Suppressor macrophage treated with lipopolysaccharide for 4 hours (primary cell): ENCODE data around the gene HDDC3.
"Not testable (repeated sequence)": the region's sequence is repeated elsewhere in the genome, so short reads cannot be mapped to it uniquely, and the experiment has no call there.

Experiments
- DNase-seq: peaks from one replicate; pipeline ENCODE4 v3.0.0-alpha.2; 2020

Gene HDDC3

DNA sequence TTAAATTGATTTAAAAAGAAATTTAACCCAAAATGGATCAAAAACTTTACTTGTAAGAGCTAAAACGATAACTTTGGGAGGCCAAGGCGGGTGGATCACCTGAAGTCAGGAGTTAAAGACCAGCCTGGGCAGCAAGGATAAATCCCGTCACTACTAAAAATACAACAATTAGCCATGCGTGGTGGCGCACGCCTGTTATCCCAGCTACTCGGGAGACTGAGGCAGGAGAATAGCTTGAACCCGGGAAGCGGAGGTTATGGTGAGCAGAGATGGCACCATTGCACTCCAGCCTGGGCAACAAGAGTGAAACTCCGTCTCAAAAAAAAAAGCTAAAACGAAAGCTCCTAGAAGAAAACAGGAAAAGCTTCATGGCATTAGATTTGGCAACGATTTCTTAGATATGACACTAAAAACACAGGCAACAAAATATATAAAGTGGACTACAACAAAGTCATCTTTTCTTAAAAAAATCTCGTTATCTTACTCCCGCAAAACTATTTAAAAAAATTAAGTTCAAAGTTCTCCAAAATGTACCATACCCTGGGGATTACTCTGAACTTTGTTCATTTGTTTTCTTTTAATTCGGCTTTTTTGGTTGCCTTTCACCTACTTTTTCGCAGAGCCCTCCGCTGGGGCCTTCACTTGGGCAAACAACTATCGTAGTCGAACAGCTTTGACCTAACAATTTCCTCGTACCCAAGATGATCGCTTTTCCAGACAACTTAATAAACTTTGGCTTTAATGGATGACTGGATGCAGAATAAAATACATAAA lies 2.9 kb downstream of the HDDC3 start:
- peak; percentile 63 for DNase-seq

GRCh38 chr15:90928106-90928505 lies 4.2 kb downstream of the HDDC3 start:
- peak; percentile 61 for DNase-seq

GRCh38 chr15:90926766-90927165 lies 5.6 kb downstream of the HDDC3 start:
- not testable (repeated sequence) for DNase-seq

DNA sequence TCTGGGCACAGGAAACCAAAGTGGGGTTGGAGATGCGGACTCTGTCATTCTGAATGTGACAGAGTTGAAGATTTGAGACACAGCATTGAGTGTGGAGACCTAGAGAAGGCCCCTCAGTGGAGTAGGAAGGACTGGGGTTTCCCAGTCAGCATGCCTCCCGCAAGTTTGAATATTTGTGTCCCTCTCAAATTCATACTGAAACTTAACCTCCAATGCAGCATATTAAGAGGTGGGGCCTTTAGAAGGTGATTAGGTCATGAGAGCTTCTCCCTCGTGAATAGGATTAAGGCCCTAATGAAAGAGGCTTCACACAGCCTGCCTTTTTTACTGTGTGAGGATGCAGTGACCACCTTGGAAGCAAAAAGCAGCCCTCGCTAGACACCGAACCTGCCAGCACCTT lies 8.0 kb downstream of the HDDC3 start:
- DNase-seq, result no peak

DNA sequence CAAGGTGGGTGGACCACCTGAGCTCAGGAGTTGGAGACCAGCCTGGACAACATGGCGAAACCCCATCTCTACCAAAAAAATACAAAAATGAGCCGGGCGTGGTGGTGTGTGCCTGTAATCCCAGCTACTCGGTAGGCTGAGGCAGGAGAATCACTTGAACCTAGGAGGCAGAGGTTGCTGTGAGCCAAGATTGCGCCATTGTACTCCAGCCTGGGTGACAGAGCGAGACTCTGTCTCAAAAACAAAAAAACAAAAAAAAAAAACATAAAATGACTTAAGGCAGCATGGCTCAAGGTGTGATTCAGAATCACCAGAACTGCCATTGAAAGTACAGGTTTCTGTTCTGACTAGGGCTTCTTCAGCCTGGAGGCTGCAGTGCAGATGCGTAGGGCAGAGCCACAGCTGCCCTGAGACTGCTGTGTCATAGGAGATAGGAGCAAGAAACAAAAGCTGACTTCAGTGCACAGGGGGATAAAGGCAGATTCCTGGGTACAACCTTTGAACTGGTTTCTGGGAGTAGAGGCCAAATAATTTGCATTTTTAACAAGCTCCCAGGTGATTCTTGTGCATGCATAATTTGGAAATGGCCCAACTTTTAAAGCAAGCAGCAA lies 9.5 kb downstream of the HDDC3 start:
- DNase-seq, result not testable (repeated sequence)

DNA sequence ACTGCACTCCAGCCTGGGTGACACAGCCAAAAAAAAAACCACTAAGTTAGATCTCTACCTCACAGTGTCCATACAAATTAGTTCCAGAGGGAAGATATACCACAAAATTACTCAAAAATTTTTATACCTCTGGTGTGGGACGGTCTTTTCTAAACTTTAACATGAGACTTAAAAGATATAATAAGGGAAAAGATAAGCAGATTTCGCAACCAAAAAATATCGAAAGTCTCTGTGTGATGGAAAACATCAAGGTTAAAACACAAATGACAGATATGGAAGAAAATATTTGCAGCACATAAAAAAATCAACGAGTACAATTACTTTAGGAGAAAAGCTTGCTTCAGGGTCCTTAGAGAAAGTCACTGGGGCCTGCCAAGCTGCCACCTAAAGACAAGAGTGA lies 10.5 kb downstream of the HDDC3 start:
- no peak for DNase-seq

DNA sequence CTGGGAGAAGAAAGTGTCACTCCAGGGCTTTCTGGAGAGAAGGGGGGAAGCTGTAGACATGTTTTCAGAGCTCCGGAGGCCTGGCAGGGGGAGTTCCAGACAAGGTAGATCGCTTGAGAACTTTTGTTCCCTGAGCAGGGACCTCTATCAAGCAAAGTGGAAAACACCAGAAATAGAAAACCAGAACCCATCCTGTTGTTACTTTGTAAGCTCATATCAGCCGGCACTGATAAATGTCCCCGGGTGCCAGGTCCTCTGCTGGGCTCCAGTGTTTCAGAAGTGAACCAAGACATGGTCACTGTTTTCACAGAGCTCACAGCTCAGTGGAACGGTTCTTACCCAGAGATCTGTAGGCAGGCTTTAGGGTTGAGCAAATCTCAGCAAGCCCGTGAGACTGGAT lies 13.5 kb downstream of the HDDC3 start:
- no peak for DNase-seq

- no peak for DNase-seq
Measured at GRCh38 chr15:90918034-90918788, 14.1 kb downstream of the HDDC3 start.

- no peak for DNase-seq
Measured at GRCh38 chr15:90917569-90917968, 14.8 kb downstream of the HDDC3 start.

DNA sequence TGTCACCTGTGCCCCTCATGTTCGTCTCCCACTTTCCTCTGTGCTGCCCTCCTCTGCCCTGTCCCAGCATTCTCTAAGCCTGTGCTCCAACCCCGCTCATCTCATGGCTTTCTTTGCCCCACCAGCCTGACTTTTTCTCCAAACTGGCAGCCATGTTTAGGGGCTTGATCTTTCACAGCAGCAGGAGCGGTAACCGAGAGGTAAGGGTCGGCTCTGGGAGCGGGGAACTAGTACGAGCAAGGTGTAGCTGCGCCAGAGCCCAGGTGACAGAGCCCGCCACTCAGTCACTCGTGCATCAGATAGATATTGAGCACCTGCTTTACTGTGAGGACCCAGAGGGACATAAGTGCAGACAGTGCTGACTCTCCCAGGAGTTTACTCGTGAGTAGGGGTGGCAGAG lies 15.9 kb downstream of the HDDC3 start:
- DNase-seq, result no peak

DNA sequence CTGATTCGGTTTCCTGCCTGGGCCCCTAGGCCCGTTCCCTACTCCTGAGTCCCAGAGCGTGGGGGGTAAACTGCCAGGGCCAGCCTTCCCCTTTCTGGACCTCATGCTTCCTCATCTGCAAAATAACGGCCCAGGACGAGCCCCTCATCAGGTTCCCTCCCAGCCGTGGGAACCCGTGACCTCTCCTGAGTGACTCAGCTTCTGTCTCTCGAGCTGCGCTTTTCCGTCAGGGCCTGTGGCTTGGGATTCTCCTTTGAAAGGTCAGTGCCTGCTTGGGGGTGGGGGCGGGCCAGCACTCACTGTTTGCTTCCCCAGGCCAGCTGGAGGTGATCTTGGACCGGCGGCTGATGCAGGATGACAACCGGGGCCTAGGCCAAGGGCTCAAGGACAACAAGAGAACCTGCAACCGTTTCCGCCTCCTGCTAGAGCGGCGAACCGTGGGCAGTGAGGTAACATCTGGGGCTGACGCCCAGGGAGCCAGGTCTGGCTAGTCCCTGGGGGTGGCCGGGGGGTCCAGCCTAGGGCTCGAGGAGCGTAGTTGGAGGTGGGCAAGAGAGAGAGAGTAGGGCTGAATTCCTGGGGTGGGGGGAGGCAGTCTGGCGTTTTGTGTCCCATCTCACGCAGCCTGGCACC lies 16.4 kb downstream of the HDDC3 start:
- DNase-seq, result peak; percentile 97

DNA sequence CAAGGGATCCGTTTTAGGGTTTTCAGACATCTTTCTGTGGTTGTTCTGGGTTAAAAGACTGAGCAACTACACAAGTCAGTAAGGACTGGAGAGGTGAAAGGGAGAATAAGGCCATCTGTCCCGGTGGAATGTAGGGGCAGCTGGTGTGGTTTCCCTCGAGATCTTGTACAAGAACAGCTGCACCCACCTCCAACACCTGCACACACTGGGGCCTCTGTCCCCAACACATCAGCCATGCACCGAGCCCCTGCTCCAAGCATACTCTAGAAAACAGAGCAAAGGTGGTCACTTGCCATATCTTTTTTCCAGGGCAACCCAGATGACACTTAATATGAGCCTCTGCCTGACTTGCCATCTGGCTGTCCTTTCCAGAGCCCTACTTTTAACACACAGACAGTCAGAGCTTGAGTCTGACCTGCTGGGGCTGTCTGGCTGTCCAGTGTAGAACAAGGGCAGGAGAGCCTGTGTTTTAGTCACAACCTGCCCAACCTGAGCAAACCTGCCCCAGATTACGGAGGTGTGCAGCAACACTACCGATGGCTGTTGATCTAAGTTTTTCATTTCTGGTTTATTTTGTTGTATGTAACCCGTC lies 17.0 kb downstream of the HDDC3 start:
- no peak for DNase-seq

GRCh38 chr15:90914305-90915080 lies 17.9 kb downstream of the HDDC3 start:
- DNase-seq, result peak; percentile 77

- DNase-seq, result no peak
Measured at GRCh38 chr15:90913398-90913944, 18.9 kb downstream of the HDDC3 start.

GRCh38 chr15:90912770-90913075 lies 19.6 kb downstream of the HDDC3 start:
- DNase-seq, result no peak

GRCh38 chr15:90911906-90912769 lies 20.2 kb downstream of the HDDC3 start:
- no peak for DNase-seq

DNA sequence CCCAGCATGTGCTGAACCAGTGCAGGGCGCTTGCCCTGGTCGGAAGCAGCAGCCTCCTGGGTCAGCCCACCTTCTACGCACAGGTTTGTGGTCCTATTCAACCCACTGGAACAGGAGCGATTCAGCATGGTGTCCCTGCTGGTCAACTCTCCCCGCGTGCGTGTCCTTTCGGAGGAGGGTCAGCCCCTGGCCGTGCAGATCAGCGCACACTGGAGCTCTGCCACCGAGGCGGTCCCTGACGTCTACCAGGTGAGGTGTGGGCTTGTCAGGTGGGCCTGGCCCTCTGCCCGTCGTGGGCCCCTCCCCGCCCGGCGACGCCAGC lies 21.1 kb downstream of the HDDC3 start:
- DNase-seq, result no peak

DNA sequence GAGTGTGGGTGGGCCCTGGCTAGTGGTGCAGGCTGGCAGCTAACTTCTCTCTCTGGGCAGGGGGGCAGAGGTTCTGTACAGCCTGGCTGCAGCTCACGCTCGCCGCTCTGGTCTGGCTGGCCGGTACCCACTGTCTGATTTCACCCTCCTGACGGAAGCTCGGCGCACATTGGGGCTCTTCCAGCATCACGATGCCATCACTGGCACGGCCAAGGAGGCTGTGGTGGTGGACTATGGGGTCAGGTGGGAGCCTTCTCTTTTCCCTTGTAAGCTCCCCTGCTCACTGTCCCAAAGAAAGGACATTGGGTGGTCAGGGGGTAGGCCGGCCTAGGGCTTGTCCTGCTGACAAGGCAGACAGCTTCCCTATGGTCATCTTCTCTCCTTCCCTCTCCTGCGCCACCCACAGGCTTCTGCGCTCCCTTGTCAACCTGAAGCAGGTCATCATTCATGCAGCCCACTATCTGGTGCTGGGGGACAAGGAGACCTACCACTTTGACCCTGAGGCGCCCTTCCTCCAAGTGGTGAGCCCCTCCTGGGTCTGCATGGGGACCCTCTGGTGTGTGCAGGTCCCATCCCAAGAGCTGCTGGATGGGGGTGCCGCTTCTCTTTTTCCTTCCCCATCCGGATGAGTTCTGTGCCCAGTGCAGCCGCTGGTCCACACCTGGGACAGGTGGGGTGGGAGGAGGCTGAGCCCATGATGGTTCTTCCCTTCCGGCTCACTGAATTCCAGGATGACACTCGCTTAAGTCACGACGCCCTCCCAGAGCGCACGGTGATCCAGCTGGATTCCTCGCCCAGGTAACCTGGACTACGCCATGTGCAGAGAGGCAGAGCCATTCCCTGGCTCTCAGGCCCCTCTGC lies 21.7 kb downstream of the HDDC3 start:
- no peak for DNase-seq

DNA sequence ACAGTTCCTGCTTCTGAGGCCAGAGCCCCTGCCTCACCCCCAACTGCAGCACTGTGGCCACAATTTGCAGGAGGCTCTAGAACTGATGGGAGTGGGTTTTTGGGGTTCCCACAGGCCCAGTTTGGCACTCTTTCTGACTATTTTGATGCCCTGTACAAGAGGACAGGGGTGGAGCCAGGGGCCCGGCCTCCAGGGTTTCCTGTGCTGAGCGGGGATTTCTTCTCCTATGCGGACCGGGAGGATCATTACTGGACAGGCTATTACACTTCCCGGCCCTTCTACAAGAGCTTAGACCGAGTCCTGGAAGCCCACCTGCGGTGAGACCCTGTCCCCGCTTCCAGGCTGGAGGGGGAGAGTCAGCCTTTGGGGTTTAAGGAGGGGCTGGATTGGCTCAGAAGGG lies 22.4 kb downstream of the HDDC3 start:
- no peak for DNase-seq

- not testable (repeated sequence) for DNase-seq
Measured at GRCh38 chr15:90909449-90909848, 22.9 kb downstream of the HDDC3 start.
